IPS-11a (cell line): Measurements from ENCODE around the gene OSBPL2.

Source experiments
- H3K4me3 ChIP-seq: one replicate; pipeline ENCODE4 v1.5.1; 2013; ENCODE audit warnings: low read depth, low read length, control low read depth

Gene OSBPL2

GRCh38 chr20:62205618-62206387, 32.5 kb upstream of the OSBPL2 start:
- H3K4me3 ChIP-seq, result no peak overlapping the region

DNA sequence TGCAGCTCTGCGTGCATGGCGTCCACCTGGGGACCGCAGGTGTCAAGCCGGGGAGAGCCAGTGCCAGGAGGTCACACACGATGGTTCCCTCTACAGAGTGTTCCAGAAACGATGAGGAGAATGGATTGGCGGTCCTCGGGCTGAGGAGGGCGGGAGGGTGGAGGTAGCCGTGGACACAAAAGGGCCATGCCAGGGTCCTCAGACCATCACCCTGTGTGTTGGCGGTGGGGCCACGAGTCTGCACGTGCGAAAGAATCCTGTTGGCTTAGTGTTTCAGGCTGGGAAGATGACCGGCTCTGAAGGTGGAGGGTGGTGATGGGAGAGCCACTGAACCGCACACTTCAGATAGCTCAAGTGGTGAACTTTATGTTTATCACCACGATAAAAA, 31.9 kb upstream of the OSBPL2 start:
- no peak overlapping the region for H3K4me3 ChIP-seq

GRCh38 chr20:62208061-62208794, 30.1 kb upstream of the OSBPL2 start:
- no peak overlapping the region for H3K4me3 ChIP-seq

DNA sequence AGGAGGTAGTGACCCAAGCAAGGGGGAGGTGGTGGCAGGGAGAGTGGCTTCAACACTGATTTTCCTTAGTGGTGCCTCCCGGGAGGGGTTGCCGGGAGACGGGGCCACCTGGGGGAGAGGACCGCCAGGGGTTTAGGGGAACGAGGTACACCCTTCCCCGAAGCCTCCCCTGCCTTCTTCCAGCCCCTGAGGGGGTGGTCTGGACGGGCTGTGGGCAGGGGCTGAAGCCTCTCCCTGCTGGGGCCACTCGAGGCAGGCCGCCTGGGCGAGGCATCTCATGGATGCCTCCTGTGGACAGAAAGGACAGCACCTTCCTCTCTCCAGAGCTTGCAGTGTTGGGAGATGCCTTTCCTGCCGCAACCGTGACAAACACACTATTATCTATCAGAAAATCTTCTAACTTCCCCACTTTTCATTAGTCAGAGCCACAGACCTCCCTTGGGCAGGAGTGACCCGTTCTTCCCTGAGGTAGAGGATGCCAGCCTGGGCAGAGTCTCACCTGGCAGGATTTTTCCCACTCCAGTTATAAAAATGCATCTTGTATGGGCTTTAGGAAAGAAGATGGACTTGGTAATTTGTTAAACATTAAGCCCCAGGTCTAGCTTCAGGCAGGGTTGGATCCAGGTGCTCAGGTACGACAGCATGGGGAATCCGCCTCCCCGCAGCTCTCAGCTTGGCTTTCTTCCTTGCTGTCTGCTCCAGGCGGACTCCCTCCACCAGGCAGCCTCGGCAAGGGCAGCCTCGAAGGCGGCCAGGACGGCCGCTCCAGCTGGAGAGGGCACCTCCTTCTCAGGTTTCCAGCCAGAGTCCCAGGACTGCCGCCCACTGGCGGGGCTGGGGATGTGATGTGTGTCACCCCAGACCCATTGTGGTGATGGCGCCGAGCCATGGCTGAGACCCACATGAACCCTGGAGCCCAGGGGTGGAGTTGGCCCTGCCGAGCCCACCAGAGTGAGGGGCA, 29.2 kb upstream of the OSBPL2 start:
- no peak overlapping the region for H3K4me3 ChIP-seq

DNA sequence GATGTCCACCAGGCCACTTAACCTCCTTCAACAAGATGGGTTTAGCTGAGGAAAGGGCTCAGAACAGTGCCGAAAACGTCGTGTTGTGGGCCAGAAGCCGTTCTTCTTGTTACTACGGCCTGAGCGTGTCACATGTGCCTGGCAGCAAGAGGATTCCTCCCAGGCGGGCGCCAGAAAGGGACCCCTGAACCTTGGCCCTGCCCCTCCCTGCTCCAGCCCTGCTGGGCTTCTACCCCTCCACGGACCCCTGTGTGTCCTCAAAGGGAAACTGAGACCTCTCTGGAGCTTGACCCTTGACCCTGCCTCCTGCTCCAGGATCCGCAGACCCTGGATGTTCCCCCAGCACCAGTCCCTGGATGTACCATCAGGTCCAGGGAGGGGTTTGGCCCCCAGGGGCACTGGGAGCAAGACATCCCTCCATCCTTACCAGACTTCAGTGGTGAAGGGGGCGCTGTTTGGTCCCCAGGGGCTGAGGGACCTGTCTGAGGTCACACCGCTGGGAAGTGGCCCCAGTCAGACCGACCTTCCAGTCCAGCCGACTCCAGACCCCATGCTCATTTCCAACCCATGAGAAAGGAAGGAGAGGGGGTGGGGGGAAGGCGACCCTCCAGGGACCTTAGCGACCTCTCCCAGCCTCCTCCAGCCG, 28.3 kb upstream of the OSBPL2 start:
- no peak overlapping the region for H3K4me3 ChIP-seq

DNA sequence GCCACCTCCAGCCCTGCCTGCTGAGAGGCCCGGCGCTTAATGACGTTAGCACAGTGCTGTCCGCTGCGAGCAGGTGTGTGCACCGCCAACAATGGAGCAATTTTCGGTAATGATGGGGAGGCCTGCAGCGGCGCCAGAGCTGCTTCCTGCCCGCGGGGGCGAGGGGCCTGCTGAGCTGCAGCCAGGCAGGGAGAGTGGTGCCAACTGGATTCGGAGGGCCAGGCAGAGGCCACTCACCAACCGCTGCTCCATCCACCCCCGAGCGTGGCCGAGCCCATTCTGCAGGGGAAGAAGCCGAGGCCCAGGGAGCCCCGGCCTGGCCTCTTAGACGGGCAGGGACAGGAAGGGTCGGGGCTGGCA, 27.8 kb upstream of the OSBPL2 start:
- H3K4me3 ChIP-seq, result no peak overlapping the region

- H3K4me3 ChIP-seq, result no peak overlapping the region
Measured at GRCh38 chr20:62211216-62211615, 27.1 kb upstream of the OSBPL2 start.

GRCh38 chr20:62211769-62212288, 26.5 kb upstream of the OSBPL2 start:
- H3K4me3 ChIP-seq, result no peak overlapping the region

DNA sequence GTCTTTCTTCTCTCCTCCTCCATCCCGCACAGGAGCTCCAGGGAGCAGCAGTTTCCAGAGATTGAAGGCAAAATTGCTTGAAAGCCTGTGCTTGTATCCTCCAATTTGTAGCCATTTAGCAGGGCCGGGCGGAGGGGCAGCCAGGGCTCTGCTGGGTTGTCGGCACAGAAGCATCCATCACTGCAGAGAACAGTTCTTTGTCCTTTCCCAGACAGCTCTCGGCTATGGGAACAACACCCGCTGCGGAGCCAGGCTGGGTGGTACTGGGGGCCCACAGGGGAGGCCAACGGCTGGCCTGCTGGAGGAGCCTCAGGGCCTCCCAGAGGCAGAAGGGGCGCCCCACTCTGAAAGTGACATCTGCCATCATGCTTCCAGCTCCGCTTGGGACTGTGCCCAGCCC, 26.0 kb upstream of the OSBPL2 start:
- no peak overlapping the region for H3K4me3 ChIP-seq

DNA sequence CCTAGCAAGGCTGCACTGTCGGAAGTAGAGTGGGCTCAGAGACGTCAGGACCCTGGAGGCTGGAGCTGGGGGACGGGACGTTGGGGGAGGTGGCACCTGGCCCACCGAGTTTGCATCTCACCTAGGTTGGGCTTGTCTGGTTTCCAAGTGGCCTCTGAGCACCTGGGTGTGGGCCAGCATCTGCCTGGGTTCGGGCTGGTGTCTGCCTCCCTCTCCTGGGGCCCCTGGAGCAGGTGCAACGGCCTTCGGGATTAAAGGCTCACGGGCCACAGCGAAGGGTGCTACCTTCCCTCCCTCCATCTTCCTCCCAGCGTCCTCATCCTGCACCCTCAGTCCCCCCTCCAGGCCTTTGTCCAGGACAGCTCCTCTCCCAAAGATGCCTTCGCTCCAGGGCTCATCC, 24.3 kb upstream of the OSBPL2 start:
- no peak overlapping the region for H3K4me3 ChIP-seq

- H3K4me3 ChIP-seq, result no peak overlapping the region
Measured at GRCh38 chr20:62215020-62215990, 23.0 kb upstream of the OSBPL2 start.

DNA sequence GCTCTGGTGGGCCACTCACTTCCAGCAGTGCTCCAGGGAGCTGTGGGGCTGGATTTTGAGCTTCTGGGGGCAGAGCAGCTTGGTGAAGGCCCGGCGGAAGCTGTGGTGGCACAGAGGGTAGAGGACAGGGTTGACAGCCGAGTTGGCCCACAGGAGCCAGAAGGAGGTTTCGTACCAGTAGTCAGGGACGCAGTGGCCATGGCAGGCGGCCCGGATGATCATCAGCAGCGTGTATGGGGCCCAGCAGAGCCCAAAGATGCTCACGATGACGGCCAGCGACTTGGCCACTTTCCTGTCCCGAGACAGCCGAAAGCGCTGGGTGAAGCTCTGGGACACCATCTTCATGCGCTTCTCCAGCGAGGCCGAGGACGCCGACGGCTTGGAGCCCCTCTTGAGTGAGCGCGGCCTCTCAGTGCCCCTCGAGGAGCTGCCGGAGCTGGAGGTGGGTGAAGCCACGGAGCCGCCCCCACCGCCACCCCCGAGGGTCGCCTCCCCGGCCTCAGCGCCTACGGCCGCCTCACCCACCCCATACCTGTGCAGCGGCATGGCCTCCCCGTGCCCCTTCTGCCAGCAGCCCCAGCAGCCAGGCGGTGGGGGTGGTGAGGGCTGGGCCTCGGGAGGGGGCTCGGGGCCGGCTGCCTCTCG, 22.2 kb upstream of the OSBPL2 start:
- H3K4me3 ChIP-seq, result no peak overlapping the region

DNA sequence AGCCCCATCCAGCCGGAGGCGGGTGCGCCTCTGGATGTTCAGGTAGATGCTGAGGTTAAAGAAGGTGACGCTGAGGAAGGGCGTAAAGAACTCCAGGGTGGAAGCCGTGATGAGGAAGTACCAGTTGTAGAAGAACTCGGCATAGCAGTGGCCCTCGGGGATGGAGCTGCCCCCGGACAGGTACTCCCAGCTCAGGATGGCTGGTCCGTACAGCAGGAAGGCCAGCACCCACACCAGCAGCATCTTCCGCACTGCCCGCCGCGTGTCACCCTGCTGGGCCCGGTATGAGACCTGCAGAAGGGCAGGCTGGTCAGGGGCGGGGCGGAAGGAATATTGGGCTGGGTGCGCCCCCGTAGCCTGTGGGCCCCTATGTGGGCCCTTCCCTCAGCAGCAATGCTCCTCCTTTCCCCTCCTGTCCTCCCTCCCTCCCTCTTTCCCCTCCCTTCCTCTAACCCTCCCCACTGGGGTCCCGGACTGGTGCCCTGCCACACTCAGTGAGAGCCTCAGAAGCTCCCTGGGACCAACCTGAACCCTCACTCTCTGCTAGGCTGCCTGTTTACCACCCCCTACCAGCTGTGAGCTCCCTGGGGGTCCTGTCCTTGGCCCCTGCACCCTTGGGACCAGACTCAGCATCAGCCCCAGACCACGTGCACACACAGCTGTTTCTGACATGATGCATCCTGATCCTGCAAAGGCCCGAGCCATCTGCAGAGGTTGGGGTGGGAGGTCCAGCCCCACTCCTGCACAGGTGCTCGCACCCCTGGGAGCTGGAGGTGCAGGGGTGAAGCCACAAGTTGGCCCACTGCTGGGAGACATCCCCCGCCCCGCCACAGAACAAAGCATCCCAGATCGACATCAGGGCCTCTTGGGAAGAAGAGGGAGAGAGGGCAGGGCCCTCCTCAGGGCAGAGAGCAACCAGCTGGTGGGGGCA, 21.4 kb upstream of the OSBPL2 start:
- H3K4me3 ChIP-seq, result no peak overlapping the region

DNA sequence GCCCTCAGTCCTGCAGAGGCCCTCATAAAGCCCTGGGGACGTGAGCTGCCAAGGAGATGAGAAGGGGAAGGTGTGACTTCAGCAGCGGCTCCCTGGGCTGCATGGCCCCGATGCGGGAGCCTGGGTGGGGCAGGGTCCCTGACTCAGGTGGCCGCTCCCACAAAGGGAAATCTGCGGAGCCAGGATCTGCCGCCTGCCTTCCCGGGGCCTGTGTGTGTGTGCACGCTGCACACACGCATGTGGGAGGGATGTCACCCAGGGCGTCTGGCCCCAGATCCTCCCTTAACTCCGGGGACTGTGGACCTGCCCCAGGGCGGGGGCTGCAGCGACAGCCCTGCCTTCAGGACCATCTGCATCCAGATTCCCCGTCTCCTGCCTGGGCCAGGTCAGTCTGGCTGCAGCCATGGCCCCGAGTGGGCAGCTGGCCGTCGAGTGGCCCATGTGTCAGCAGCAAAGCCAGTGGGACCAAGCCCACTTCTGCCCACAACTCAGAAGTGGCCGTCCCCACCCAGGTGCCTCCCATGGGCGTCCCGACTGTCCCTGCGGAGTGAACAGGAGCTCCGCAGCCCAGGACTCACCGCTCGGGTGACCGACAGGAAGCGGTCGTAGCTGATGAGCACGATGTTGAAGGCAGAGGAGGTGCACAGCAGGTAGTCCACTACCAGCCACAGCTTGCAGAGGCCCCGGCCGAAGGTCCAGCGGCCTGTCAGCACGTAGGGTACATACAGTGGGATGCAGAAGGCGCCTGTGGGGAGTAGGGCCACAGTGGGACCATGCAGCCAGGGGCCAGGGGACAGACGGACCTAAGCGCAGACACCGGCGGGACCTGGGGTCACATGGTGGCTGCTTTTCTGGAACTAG, 20.2 kb upstream of the OSBPL2 start:
- no peak overlapping the region for H3K4me3 ChIP-seq

DNA sequence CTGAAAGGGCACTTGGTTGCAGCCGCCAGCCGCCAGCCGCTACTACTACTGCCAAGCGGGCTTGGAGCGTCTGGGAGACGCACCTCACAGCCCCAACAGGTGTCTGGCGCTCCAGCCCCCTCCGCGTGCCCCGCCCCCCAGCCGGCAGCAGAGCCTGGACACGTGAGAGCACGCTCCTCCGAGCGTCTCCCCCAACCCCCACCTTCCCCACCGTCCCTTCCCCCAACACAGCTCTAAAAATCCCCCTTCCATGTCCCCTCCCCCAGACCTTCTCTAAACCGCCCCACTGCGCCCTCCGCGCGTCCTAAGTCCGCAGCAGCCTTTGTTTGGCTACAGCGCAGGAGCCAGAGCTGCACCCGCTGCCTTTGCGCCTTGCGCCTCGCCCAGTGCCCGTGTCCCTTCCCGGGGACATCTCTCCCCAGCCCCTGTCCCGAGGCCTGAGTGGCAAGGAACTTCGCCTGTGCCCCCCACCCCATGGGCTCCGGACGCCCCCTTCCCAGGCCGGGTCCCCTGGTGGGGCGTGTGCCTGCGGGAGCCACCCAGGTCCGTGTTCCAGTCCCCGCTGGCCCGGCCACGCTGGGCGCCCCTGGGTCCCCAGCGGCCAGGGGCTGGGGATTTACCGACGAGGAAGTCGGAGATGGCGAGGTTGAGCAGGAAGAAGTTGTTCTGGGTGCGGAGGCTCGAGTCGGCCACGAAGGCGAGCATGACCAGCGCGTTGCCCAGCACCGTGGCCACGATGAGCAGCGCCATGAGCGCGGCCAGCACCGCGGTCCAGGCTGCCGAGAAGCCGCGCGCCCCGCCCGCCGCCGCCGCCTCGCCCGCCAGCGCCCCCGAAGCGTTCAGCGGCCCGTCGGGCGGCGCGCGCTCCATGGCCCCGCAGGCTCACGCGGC, 19.0 kb upstream of the OSBPL2 start:
- peak overlapping the region; percentile 37 for H3K4me3 ChIP-seq
